GM18520 (cell line): ENCODE measurements around the gene RASA3.
"Not testable (repeated sequence)": the region's sequence is repeated elsewhere in the genome, so short reads cannot be mapped to it uniquely, and the experiment has no call there.

ENCODE experiments used
- ATAC-seq: cut with Tn5 transposase; IDR thresholded peaks from one replicate; pipeline ENCODE4 v1.9.1; 2021; ENCODE audit not compliant: unreplicated experiment

Gene RASA3

GRCh38 chr13:113995051-113995601 is 137.3 kb downstream of the RASA3 start:
- ATAC-seq, result no peak

GRCh38 chr13:113992276-113993005 is 140.0 kb downstream of the RASA3 start:
- ATAC-seq, result no peak

GRCh38 chr13:113991676-113992179 is 140.7 kb downstream of the RASA3 start:
- no peak for ATAC-seq

GRCh38 chr13:113991191-113991669 is 141.2 kb downstream of the RASA3 start:
- ATAC-seq, result no peak

- ATAC-seq, result no peak
Observed at GRCh38 chr13:113990321-113990837, 142.0 kb downstream of the RASA3 start.

GRCh38 chr13:113989585-113990300 is 142.7 kb downstream of the RASA3 start:
- ATAC-seq, result no peak

- not testable (repeated sequence) for ATAC-seq
Observed at GRCh38 chr13:113988859-113989258, 143.6 kb downstream of the RASA3 start.

GRCh38 chr13:113982296-113982661 is 150.1 kb downstream of the RASA3 start:
- no peak for ATAC-seq

- ATAC-seq, result no peak
Observed at GRCh38 chr13:113981611-113982295, 150.7 kb downstream of the RASA3 start.

- ATAC-seq, result no peak
Observed at GRCh38 chr13:113981194-113981605, 151.2 kb downstream of the RASA3 start.

GRCh38 chr13:113980489-113981064 is 151.8 kb downstream of the RASA3 start:
- no peak for ATAC-seq

GRCh38 chr13:113979791-113980471 is 152.5 kb downstream of the RASA3 start:
- ATAC-seq, result no peak

GRCh38 chr13:113978741-113979481 is 153.5 kb downstream of the RASA3 start:
- ATAC-seq, result no peak

- ATAC-seq, result no peak
Observed at GRCh38 chr13:113977976-113978375, 154.4 kb downstream of the RASA3 start.

GRCh38 chr13:113976711-113977684 is 155.4 kb downstream of the RASA3 start:
- no peak for ATAC-seq

GRCh38 chr13:113975416-113975815 is 157.0 kb downstream of the RASA3 start:
- ATAC-seq, result no peak

- ATAC-seq, result no peak
Observed at GRCh38 chr13:113974304-113975281, 157.8 kb downstream of the RASA3 start.
